GM12878 (cell line): ENCODE measurements around the gene EPHA5. TPM values are rescaled to one million over a fixed set of nuclear protein-coding genes. Genes with fewer than 3 reads are reported as not detected.

Source experiments
- ATAC-seq: fragments of 200-7000 bp; cut with Tn5 transposase; 3 replicates; pipeline ENCODE4 v1.9.1; 2020; ENCODE audit warnings: mild to moderate bottlenecking, moderate library complexity
- BruUV-seq: library from RNA; stranded (reverse); fragments of 400-500 nt; replicated peaks from 2 replicates; lab custom pipeline; 2021; lab: Mats Ljungman, UMichigan
- CTCF ChIA-PET: fragments of 300-600 bp; sonication (Branson Sonifier 250); formaldehyde crosslinking; extraction: SDS; loops from one replicate; lab custom pipeline; 2021; ENCODE audit warnings: inconsistent platforms; lab: Yijun Ruan, JAX
- POLR2A ChIA-PET: fragments of 350-600 bp; formaldehyde crosslinking; extraction: SDS; loops from one replicate; lab custom pipeline; 2021; ENCODE audit warnings: inconsistent platforms; lab: Charles Lee
- RAD21 ChIA-PET: fragments of 300-600 bp; sonication (Branson Sonifier 250); formaldehyde crosslinking; loops from one replicate; lab custom pipeline; 2023; ENCODE audit warnings: antibody characterized with exemption; ENCODE audit not compliant: unreplicated experiment; lab: Charles Lee
- SMC1A ChIA-PET: fragments of 300-600 bp; sonication (Branson Sonifier 250); formaldehyde crosslinking; loops from one replicate; lab custom pipeline; 2023; ENCODE audit not compliant: unreplicated experiment, uncharacterized antibody; lab: Charles Lee
- DNase-seq: peaks from one replicate; pipeline ENCODE4 v3.0.0-alpha.2; 2011; ENCODE audit warnings: low read depth, low spot score
- FAIRE-seq: peaks from 3 replicates; lab custom pipeline; 2011; peaks lifted over from hg19 to GRCh38; lab: Jason Lieb, UNC
- H2AFZ ChIP-seq: 2 replicates; pipeline ENCODE4 v1.6.0; 2011; ENCODE audit warnings: low read depth, low read length, control low read depth; ENCODE audit not compliant: control insufficient read depth
- H3K27ac ChIP-seq: 2 replicates; pipeline ENCODE4 v1.5.1; 2011; ENCODE audit warnings: control low read depth; ENCODE audit not compliant: control insufficient read depth, insufficient read depth
- H3K27me3 ChIP-seq, 2 experiments: replicated peaks in 1 of 2; 2 replicates each; pipeline versions ENCODE4 v1.6.0 to v1.6.1; 2011; ENCODE audit warnings: low read length in 1 of 2; ENCODE audit not compliant: control insufficient read depth in 2 of 2, insufficient read depth in 2 of 2
- H3K36me3 ChIP-seq, 2 experiments: 2 replicates each; pipeline ENCODE4 v1.5.1; 2011; ENCODE audit warnings: low read length in 1 of 2; ENCODE audit not compliant: control insufficient read depth in 2 of 2, insufficient read depth in 2 of 2
- H3K4me1 ChIP-seq: 2 replicates; pipeline ENCODE4 v1.6.1; 2011; ENCODE audit warnings: mild to moderate bottlenecking, low read length, moderate library complexity, mixed read lengths; ENCODE audit not compliant: control insufficient read depth, insufficient read depth
- H3K4me2 ChIP-seq: 2 replicates; pipeline ENCODE4 v1.6.0; 2011; ENCODE audit warnings: control low read depth; ENCODE audit not compliant: control insufficient read depth, insufficient read depth
- H3K4me3 ChIP-seq: fragments of 200-600 bp; sonication (generic); 2 replicates; pipeline ENCODE4 v1.5.1; 2016
- H3K79me2 ChIP-seq: 2 replicates; pipeline ENCODE4 v1.6.0; 2011; ENCODE audit warnings: low read length; ENCODE audit not compliant: control insufficient read depth, insufficient read depth
- H3K9ac ChIP-seq: 2 replicates; pipeline ENCODE4 v1.8.0; 2011; ENCODE audit warnings: low read length, control low read depth, mixed read lengths; ENCODE audit not compliant: control insufficient read depth, insufficient read depth
- H3K9me3 ChIP-seq: replicated peaks from 3 replicates; pipeline ENCODE4 v1.5.1; 2011; ENCODE audit warnings: mild to moderate bottlenecking, low read length; ENCODE audit not compliant: control insufficient read depth, insufficient read depth
- H4K20me1 ChIP-seq: 2 replicates; pipeline ENCODE4 v1.6.0; 2011; ENCODE audit not compliant: control insufficient read depth, insufficient read depth
- ASH2L ChIP-seq: fragments of 300-600, 200-600 bp; sonication (generic); IDR thresholded peaks from 2 replicates; pipeline ENCODE4 v1.6.1; 2017; ENCODE audit warnings: low read depth, mild to moderate bottlenecking, borderline replicate concordance
- BCL11A ChIP-seq: IDR thresholded peaks from 2 replicates; pipeline ENCODE4 v1.6.1; 2011; ENCODE audit warnings: low read depth, low read length
- CTCF ChIP-seq, 3 experiments: IDR thresholded peaks in 2 of 3; conservative IDR thresholded peaks in 1 of 3; 2 replicates each; pipeline ENCODE4 v1.5.1; 2011; ENCODE audit warnings: low read depth in 3 of 3, low read length in 3 of 3, mild to moderate bottlenecking in 3 of 3, control low read depth in 2 of 3, moderate library complexity in 2 of 3, inconsistent platforms in 1 of 3, mixed read lengths in 1 of 3; ENCODE audit not compliant: control insufficient read depth in 2 of 3, insufficient read depth in 1 of 3; ENCODE audit errors: extremely low read depth in 1 of 3
- EGR1 ChIP-seq, 2 experiments: IDR thresholded peaks; 1 replicate in 1 of 2; 2 replicates in 1 of 2; pipeline ENCODE4 v1.6.1; 2011 to 2012; ENCODE audit warnings: low read depth in 2 of 2, low read length in 2 of 2, borderline replicate concordance in 1 of 2, mild to moderate bottlenecking in 1 of 2, moderate library complexity in 1 of 2
- IKZF1 ChIP-seq: fragments of 450-650 bp; conservative IDR thresholded peaks from 2 replicates; pipeline ENCODE4 v1.6.1; 2017; ENCODE audit warnings: antibody characterized with exemption, mild to moderate bottlenecking
- IRF5 ChIP-seq: fragments of 450-650 bp; IDR thresholded peaks from 2 replicates; pipeline ENCODE4 v1.6.1; 2017; ENCODE audit warnings: borderline replicate concordance
- POLR2AphosphoS5 ChIP-seq: IDR thresholded peaks from 2 replicates; pipeline ENCODE4 v1.6.1; 2011; ENCODE audit warnings: mild to moderate bottlenecking, low read length, inconsistent platforms
- REST ChIP-seq: IDR thresholded peaks from 2 replicates; pipeline ENCODE4 v1.6.1; 2012; ENCODE audit warnings: mild to moderate bottlenecking, low read depth, low read length
- SKIL ChIP-seq: fragments of 450-650 bp; IDR thresholded peaks from 2 replicates; pipeline ENCODE4 v1.6.1; 2017; ENCODE audit warnings: mild to moderate bottlenecking, low read depth, inconsistent platforms; ENCODE audit not compliant: poor library complexity, severe bottlenecking
- SMARCA5 ChIP-seq: fragments of 450-650 bp; IDR thresholded peaks from 2 replicates; pipeline ENCODE4 v1.6.1; 2017; ENCODE audit warnings: mild to moderate bottlenecking
- SUZ12 ChIP-seq: fragments of 200-600 bp; sonication (generic); IDR thresholded peaks from one replicate; pipeline ENCODE4 v1.6.1; 2018; ENCODE audit warnings: antibody characterized with exemption, mild to moderate bottlenecking; ENCODE audit not compliant: unreplicated experiment
- TARDBP ChIP-seq: IDR thresholded peaks from 2 replicates; pipeline ENCODE4 v1.6.1; 2016; ENCODE audit warnings: borderline replicate concordance
- USF1 ChIP-seq: IDR thresholded peaks from 2 replicates; pipeline ENCODE4 v1.6.1; 2011; ENCODE audit warnings: borderline replicate concordance, low read depth, mild to moderate bottlenecking, moderate library complexity, mixed read lengths, low read length; ENCODE audit not compliant: insufficient read depth; ENCODE audit errors: extremely low read length
- WGBS: methylation state at CpG from one replicate; pipeline ENCODE4 v1.1.6; 2016; ENCODE audit warnings: low lambda C conversion rate; ENCODE audit not compliant: insufficient replicate concordance, insufficient coverage; ENCODE audit errors: missing lambda C conversion rate; 5-methylcytosine and 5-hydroxymethylcytosine counted together
- in situ Hi-C: fragments of 300-500 bp; cut with MboI; formaldehyde crosslinking; loops from 9 replicates; pipeline ENCODE4 v1.14.3; 2018; ENCODE audit warnings: mixed read lengths
- intact Hi-C: fragments of 100-400 bp; cut with micrococcal nuclease; formaldehyde crosslinking; loops from one replicate; pipeline ENCODE4 v1.14.2; 2022; ENCODE audit not compliant: unreplicated experiment
- polyA plus RNA-seq, 11 experiments: library from polyadenylated mRNA; depleted of rRNA in 4 of 11; unstranded in 6 of 11; stranded (reverse) in 5 of 11; fragments of >200 nt; fragmentation: Nextera tagmentation in 4 of 11; fragmentation: Illumina TruSeq in 1 of 11; extraction: Ambion mirVana in 4 of 11; extraction: Trizol in 1 of 11; gene quantifications; 1 replicate in 1 of 11; 2 replicates in 10 of 11; pipeline versions ENCODE4 v1.2.1 to v1.2.3, GENCODE V29; 2011 to 2016; ENCODE audit warnings: inconsistent platforms in 2 of 11, missing spikeins in 2 of 11, low read depth in 1 of 11
- total RNA-seq, 4 experiments: library from RNA; depleted of rRNA in 3 of 4; stranded (reverse); fragments of >200 nt in 3 of 4; fragmentation: Illumina TruSeq in 1 of 4; extraction: Trizol in 1 of 4; gene quantifications; 2 replicates each; pipeline versions ENCODE4 v1.2.1 to v1.2.3, GENCODE V29; 2013 to 2021

Gene EPHA5
- total and polyA plus RNA-seq, 10 of the 15 experiments (the other 5 are each of a cell fraction or from before 2014, with no cell fraction given) = not detected

- no peak for TF ChIP-seq IKZF1
Observed at GRCh38 chr4:65552057-65552456, 118.2 kb downstream of the EPHA5 start (continued).

- Histone ChIP-seq H4K20me1 (no peaks in the 10 kb centered on the region), H2AFZ (no peak overlapping the region), H3K9ac (no peak overlapping the region), H3K27ac (no peak overlapping the region), H3K79me2 (no peaks in the 10 kb centered on the region), H3K4me3 (no peak overlapping the region), H3K27me3 (no peaks in the 10 kb centered on the region), H3K4me1 (no peaks in the 10 kb centered on the region), H3K9me3 (no peaks in the 10 kb centered on the region), H3K4me2 (no peak overlapping the region), H3K36me3 (no peaks in the 10 kb centered on the region)
- ChIA-PET SMC1A (no interaction called here), RAD21 (no interaction called here), POLR2A (no interaction called here), CTCF (no interaction called here)
- in situ Hi-C loops = no loop called here
- intact Hi-C loops = no loop called here
- 35% methylated on average over 11 of the region's 11 CpGs for WGBS
- BruUV-seq = no TSS peak
- no peak for ATAC-seq
- DNase-seq = no peak
- FAIRE-seq = no peak
- TF ChIP-seq SUZ12 (no peak), CTCF (IDR thresholded peaks at IDR 0.05 in 2 of 3, conservative IDR thresholded peaks at IDR 0.05 in 1 of 3; ENCODE audit: control insufficient read depth in 2 of 3, extremely low read depth in 1 of 3, insufficient read depth in 1 of 3, low read depth in 3 of 3, low read length in 3 of 3) (no peak), IRF5 (no peak), SMARCA5 (no peak), ASH2L (no peak), SKIL (no peak), REST (no peak), TARDBP (no peak), USF1 (no peak), POLR2AphosphoS5 (no peak), BCL11A (no peak), EGR1 (IDR thresholded peaks at IDR 0.05; ENCODE audit: borderline replicate concordance in 1 of 2, low read depth in 2 of 2, low read length in 2 of 2) (no peak)
Observed at GRCh38 chr4:65550500-65550899, 119.8 kb downstream of the EPHA5 start.
